ENCODE data around the gene SSR1.

Gene SSR1

GRCh38 chr6:7240351-7240750, 72.6 kb downstream of the SSR1 start:
- peaks cover 21% of the 10 kb centered on the region for H3K4me1 ChIP-seq (ENCODE audit: insufficient read depth, low read length, severe bottlenecking)
- H3K36me3 ChIP-seq (ENCODE audit: insufficient read depth, low read length), result peaks cover 11% of the 10 kb centered on the region; the same call in 1 of the 2 replicates
- H3K4me3 ChIP-seq (ENCODE audit: low read depth, low read length, poor library complexity, severe bottlenecking), result no peak overlapping the region
- H4K20me1 ChIP-seq (ENCODE audit: insufficient read depth, low read length), result no peaks in the 10 kb centered on the region
- no peaks in the 10 kb centered on the region for H3K9me3 ChIP-seq (ENCODE audit: low read length)
- no peak overlapping the region for H3K9ac ChIP-seq (ENCODE audit: low read length)
- H3K4me2 ChIP-seq (ENCODE audit: low read length), result no peak overlapping the region
- H3F3A ChIP-seq (ENCODE audit: insufficient read depth, low read length), result no peaks in the 10 kb centered on the region
- no peaks in the 10 kb centered on the region for H3K27me3 ChIP-seq (ENCODE audit: insufficient read depth, low read length)
- H2AFZ ChIP-seq (ENCODE audit: low read length), result no peak overlapping the region
- H3K27ac ChIP-seq (ENCODE audit: low read depth, low read length, poor library complexity, severe bottlenecking), result no peak overlapping the region
- H3K79me2 ChIP-seq (ENCODE audit: insufficient read depth, low read length), result no peaks in the 10 kb centered on the region
- TF ChIP-seq EZH2 (IDR thresholded peaks at IDR 0.05; ENCODE audit: borderline replicate concordance, low read length) (no peak), CTCF (IDR thresholded peaks at IDR 0.05; ENCODE audit: low read length) (no peak)
- no peaks in the 10 kb centered on the region for H3K9me2 ChIP-seq (ENCODE audit: low read depth, low read length)

DNA sequence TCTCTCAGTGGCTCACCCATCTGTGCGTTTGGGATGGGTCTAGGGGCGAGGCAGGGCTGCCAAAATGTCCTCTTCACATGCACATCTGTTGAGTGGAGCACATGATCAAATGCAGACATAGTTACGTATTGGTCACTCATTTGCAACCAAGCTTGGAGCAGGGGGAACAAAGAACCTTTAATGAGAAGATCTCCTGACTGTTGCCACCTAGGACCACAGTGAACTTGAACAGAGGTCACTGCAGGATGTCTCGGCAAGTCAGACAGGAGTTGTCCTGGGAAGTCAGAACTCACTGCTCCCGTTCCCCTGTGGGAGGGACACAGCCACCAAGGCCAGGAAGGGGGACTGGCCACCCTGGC, 73.4 kb downstream of the SSR1 start:
- H3K27me3 ChIP-seq (ENCODE audit: insufficient read depth, low read length), result no peaks in the 10 kb centered on the region

DNA sequence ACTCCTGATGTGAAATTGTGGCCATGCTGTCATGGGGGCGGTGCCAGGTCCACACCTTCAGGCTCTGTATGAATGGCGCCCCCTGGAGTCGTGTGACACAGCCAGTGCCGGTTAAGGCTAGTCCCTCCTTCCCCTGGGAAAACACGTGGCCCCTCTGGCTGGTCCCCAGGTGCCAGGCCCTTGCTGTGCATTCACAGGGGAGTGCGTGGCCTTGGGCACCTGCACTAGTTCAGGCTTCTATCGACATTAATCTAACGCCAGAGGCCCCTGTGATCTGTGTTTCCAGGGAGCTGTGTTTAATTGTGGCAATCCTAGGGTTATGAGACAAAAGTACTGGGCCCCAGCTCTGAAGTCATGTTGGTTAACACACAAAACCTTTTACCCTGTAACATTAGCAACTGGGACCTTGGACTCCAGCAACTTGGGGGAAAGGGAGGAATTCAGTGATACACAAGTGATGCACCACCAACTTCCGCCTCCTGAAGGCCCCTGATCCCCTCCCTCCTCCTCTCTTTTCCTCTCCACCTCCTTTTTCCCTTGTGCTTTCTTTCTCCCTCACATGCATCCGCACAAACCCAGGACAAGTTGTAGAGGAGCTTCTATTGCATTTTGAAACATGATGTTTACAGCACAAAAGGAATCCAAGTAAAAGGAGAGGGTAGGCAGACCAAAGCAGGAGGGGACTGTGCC, 74.0 kb downstream of the SSR1 start:
- H3K4me3 ChIP-seq (ENCODE audit: low read depth, low read length, poor library complexity, severe bottlenecking), result no peak overlapping the region
- no peaks in the 10 kb centered on the region for H3F3A ChIP-seq (ENCODE audit: insufficient read depth, low read length)
- no peaks in the 10 kb centered on the region for H3K9me2 ChIP-seq (ENCODE audit: low read depth, low read length)
- no peak overlapping the region for H3K4me2 ChIP-seq (ENCODE audit: low read length)
- no peak overlapping the region for H3K27ac ChIP-seq (ENCODE audit: low read depth, low read length, poor library complexity, severe bottlenecking)
- no peaks in the 10 kb centered on the region for H3K79me2 ChIP-seq (ENCODE audit: insufficient read depth, low read length)
- H3K9ac ChIP-seq (ENCODE audit: low read length), result no peak overlapping the region
- H2AFZ ChIP-seq (ENCODE audit: low read length), result no peak overlapping the region
- peaks cover 11% of the 10 kb centered on the region; the same call in 1 of the 2 replicates for H3K36me3 ChIP-seq (ENCODE audit: insufficient read depth, low read length)
- H3K27me3 ChIP-seq (ENCODE audit: insufficient read depth, low read length), result no peaks in the 10 kb centered on the region
- peaks cover 21% of the 10 kb centered on the region for H3K4me1 ChIP-seq (ENCODE audit: insufficient read depth, low read length, severe bottlenecking)
- no peaks in the 10 kb centered on the region for H4K20me1 ChIP-seq (ENCODE audit: insufficient read depth, low read length)
- TF ChIP-seq CTCF (IDR thresholded peaks at IDR 0.05; ENCODE audit: low read length), result peak; percentile 89
- no peak for TF ChIP-seq EZH2 (IDR thresholded peaks at IDR 0.05; ENCODE audit: borderline replicate concordance, low read length)
- no peaks in the 10 kb centered on the region for H3K9me3 ChIP-seq (ENCODE audit: low read length)

More for the DNA sequence above, 73.4 kb downstream of the SSR1 start:
- Histone ChIP-seq H4K20me1 (ENCODE audit: insufficient read depth, low read length) (no peaks in the 10 kb centered on the region), H3K79me2 (ENCODE audit: insufficient read depth, low read length) (no peaks in the 10 kb centered on the region), H3F3A (ENCODE audit: insufficient read depth, low read length) (no peaks in the 10 kb centered on the region), H3K9me2 (ENCODE audit: low read depth, low read length) (no peaks in the 10 kb centered on the region), H3K9ac (ENCODE audit: low read length) (no peak overlapping the region), H3K9me3 (ENCODE audit: low read length) (no peaks in the 10 kb centered on the region), H3K36me3 (ENCODE audit: insufficient read depth, low read length) (peaks cover 11% of the 10 kb centered on the region; the same call in 1 of the 2 replicates), H3K4me2 (ENCODE audit: low read length) (no peak overlapping the region), H3K27ac (ENCODE audit: low read depth, low read length, poor library complexity, severe bottlenecking) (no peak overlapping the region), H2AFZ (ENCODE audit: low read length) (no peak overlapping the region), H3K4me3 (ENCODE audit: low read depth, low read length, poor library complexity, severe bottlenecking) (no peak overlapping the region), H3K4me1 (ENCODE audit: insufficient read depth, low read length, severe bottlenecking) (peaks cover 21% of the 10 kb centered on the region)
- TF ChIP-seq CTCF (IDR thresholded peaks at IDR 0.05; ENCODE audit: low read length) (no peak), EZH2 (IDR thresholded peaks at IDR 0.05; ENCODE audit: borderline replicate concordance, low read length) (no peak)

Data from OCI-LY1 (cell line).